ENCODE results near the gene MLLT6. TPM values are rescaled to one million over a fixed set of nuclear protein-coding genes. Genes with fewer than 3 reads are reported as not detected.

MLLT6 gene
- total RNA-seq, 4 donors from 2014 or later = 69.2 to 297 (median 190) TPM

DNA sequence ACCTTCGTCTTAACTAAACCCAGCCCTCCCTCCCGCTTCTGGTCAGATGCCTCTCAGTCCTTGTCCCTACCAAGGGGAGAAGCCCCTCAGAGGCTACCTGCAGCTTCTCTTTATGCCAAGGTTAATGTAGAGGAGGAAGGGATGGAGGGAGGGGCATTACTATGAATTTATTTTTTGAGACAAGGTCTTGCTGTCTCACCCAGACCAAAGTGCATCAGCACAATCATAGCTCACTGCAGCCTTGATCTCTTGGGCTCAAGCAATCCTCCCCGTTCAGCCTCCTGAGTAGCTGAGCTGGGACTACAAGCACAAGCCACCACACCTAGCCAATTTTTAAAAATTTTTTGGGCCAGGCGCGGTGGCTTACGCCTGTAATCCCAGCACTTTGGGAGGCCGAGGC lies 45.7 kb upstream of the MLLT6 start:
- Histone ChIP-seq H3K9me3 (no peaks in the 10 kb centered on the region), H3K27ac (no peak overlapping the region), H3K36me3 (no peaks in the 10 kb centered on the region), H3K27me3 (no peaks in the 10 kb centered on the region), H3K4me1 (no peaks in the 10 kb centered on the region), H3K4me3 (no peak overlapping the region)
- TF ChIP-seq, protein P1, sequence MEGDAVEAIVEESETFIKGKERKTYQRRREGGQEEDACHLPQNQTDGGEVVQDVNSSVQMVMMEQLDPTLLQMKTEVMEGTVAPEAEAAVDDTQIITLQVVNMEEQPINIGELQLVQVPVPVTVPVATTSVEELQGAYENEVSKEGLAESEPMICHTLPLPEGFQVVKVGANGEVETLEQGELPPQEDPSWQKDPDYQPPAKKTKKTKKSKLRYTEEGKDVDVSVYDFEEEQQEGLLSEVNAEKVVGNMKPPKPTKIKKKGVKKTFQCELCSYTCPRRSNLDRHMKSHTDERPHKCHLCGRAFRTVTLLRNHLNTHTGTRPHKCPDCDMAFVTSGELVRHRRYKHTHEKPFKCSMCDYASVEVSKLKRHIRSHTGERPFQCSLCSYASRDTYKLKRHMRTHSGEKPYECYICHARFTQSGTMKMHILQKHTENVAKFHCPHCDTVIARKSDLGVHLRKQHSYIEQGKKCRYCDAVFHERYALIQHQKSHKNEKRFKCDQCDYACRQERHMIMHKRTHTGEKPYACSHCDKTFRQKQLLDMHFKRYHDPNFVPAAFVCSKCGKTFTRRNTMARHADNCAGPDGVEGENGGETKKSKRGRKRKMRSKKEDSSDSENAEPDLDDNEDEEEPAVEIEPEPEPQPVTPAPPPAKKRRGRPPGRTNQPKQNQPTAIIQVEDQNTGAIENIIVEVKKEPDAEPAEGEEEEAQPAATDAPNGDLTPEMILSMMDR (IDR thresholded peaks at IDR 0.05) = no peak
- TF ChIP-seq POLR2A (IDR thresholded peaks at IDR 0.05) = no peak
- DNase-seq = no peak

GRCh38 chr17:38660097-38661025 lies 44.7 kb upstream of the MLLT6 start:
- DNase-seq = no peak
- no peak for TF ChIP-seq POLR2A (IDR thresholded peaks at IDR 0.05)
- TF ChIP-seq, protein P1 (IDR thresholded peaks at IDR 0.05) = no peak
- H3K4me3 ChIP-seq = no peak overlapping the region
- no peaks in the 10 kb centered on the region for H3K9me3 ChIP-seq
- H3K36me3 ChIP-seq = no peaks in the 10 kb centered on the region
- H3K27ac ChIP-seq = no peak overlapping the region
- H3K4me1 ChIP-seq = no peaks in the 10 kb centered on the region
- no peaks in the 10 kb centered on the region for H3K27me3 ChIP-seq

DNA sequence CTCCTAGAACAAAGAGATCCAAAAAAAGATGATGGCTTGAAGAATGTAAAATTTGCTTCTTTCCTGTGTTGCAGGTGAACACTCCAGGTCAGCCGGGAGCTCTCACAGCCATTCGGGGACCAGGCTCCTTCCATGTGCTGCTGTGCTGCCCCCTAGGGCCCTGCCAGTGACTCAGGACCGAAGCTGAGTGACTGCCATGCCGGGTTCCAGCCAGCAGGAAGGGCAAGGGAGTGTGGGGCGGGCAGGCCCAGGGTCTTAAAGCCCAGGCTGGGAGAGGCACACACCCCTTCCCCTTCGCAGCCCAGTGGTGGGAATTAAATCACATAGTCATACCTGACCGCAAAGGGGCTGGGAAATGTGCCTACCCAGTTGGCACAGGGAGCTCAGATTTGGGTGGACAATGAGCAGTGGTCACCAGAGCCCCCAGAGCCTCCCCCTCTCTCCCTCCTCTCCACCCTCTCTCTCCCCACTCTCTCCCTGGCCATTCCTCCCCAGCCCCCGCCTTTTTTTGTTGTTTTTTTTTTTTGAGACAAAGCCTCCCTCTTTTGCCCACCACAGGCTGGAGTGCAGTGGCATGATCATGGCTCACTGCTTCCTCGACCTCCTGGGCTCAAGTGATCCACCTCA lies 41.8 kb upstream of the MLLT6 start:
- no peak overlapping the region for H3K4me3 ChIP-seq
- H3K4me1 ChIP-seq = no peaks in the 10 kb centered on the region
- TF ChIP-seq, protein P1 (IDR thresholded peaks at IDR 0.05) = peak in 5 of 6 experiments; percentile 12 to 78 (median 66)
- no peak for TF ChIP-seq POLR2A (IDR thresholded peaks at IDR 0.05)
- no peaks in the 10 kb centered on the region for H3K27me3 ChIP-seq
- DNase-seq = peak in 2 of 3 donors; percentile 72 to 79
- H3K27ac ChIP-seq = no peak overlapping the region
- no peaks in the 10 kb centered on the region for H3K36me3 ChIP-seq
- no peaks in the 10 kb centered on the region for H3K9me3 ChIP-seq

GRCh38 chr17:38663964-38664644 lies 41.0 kb upstream of the MLLT6 start:
- no peak for TF ChIP-seq POLR2A (IDR thresholded peaks at IDR 0.05)
- TF ChIP-seq, protein P1 (IDR thresholded peaks at IDR 0.05) = no peak
- H3K4me3 ChIP-seq = no peak overlapping the region
- DNase-seq = no peak

DNA sequence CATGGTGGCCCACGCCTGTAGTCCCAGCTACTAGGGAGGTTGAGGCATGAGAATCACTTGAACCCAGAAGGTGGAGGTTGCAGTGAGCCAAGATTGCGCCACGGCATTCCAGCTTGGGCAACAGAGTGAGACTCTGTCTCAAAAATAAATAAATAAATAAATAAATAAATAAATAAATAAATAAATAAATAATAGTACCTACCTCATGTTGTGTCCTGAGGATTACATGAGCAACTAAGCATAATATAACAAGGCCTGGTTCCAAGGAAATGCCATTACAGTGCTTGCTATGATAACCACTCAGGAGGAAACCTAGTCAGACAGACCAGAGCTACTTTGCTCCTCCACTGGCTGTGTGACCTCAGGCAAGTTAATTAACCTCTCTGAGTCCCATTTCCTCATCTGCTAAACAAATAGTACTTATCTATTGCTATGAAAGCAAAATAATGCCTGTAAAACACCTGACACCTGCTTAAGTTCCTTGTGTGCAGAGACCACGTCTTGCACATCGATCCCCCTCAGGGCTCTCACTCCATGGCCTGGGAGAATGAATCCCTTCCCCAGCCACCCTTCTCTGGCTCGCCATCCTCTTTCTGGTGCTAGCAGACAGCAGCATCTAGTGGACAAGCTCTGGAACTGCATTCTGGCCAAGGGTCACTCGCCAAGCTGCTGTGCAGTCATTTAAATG lies 37.8 kb upstream of the MLLT6 start:
- H3K27me3 ChIP-seq = peaks cover 0 to 20% of the 10 kb centered on the region in 2 donors
- DNase-seq = peak; percentile 44 to 84 (median 65)
- no peak overlapping the region for H3K27ac ChIP-seq
- peaks cover 0 to 7% (median 0%) of the 10 kb centered on the region in 4 donors for H3K4me1 ChIP-seq
- no peak overlapping the region for H3K4me3 ChIP-seq
- TF ChIP-seq, protein P1 (IDR thresholded peaks at IDR 0.05) = peak; percentile 84 to 99 (median 97)
- no peak for TF ChIP-seq POLR2A (IDR thresholded peaks at IDR 0.05)
- H3K36me3 ChIP-seq = no peaks in the 10 kb centered on the region
- H3K9me3 ChIP-seq = no peaks in the 10 kb centered on the region

More at GRCh38 chr17:38663964-38664644, 41.0 kb upstream of the MLLT6 start:
- no peaks in the 10 kb centered on the region for H3K36me3 ChIP-seq
- no peak overlapping the region for H3K27ac ChIP-seq
- no peaks in the 10 kb centered on the region for H3K27me3 ChIP-seq
- no peaks in the 10 kb centered on the region for H3K4me1 ChIP-seq
- H3K9me3 ChIP-seq = no peaks in the 10 kb centered on the region
